ENCODE measurements around the gene VWC2.

DNA sequence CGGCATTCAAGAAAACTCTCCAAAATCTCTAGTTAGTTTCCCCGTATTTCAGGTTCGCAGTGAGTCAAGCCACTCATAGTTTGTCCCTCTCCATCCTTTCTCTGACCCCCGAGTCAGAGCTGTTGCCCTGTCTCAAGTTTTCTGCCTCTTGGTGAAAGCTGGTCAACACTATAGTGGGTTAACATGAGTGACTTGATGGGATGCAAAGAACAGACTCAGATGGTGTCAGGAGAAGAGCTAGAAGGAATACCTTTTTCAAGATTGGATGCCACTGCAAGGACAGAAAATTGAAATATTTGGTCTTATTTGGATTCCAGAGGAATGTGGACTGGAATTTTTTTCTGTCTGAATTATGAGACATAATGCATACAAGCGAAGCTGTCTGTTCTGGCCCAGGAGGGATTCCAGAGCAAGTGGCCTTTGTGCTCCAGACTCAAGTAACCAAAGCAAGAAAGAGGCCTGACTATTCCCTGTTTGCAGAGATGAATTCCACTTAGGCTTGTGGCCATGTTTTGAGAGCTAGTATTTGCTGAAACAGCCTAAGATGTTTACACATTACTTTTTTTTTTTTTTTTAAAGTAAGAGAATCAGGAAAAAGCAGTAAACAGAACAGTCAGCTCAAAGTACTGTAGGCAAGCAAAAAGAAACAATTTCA, 67.4 kb downstream of the VWC2 start:
- TF ChIP-seq MYNN (tag by site-specific recombination; IDR thresholded peaks at IDR 0.05; ENCODE audit: borderline replicate concordance) (no peak), ATF2 (tag by site-specific recombination; IDR thresholded peaks at IDR 0.05; ENCODE audit: low read depth) (no peak), ZNF311 (tag by site-specific recombination; IDR thresholded peaks at IDR 0.05; ENCODE audit: borderline replicate concordance) (no peak), CTCF (tag by site-specific recombination; IDR thresholded peaks at IDR 0.05) (no peak), ZNF521 (tag by site-specific recombination; IDR thresholded peaks at IDR 0.05) (no peak), ZNF398 (tag by site-specific recombination; IDR thresholded peaks at IDR 0.05) (no peak), SP2 (tag by site-specific recombination; IDR thresholded peaks at IDR 0.05) (no peak), TCF7L2 (IDR thresholded peaks at IDR 0.05; ENCODE audit: borderline replicate concordance, low read depth, low read length) (no peak), ZNF350 (tag by site-specific recombination; IDR thresholded peaks at IDR 0.05) (no peak)

All from HEK293 (cell line).